Measurements from ENCODE around the gene SLC17A7.

DNA sequence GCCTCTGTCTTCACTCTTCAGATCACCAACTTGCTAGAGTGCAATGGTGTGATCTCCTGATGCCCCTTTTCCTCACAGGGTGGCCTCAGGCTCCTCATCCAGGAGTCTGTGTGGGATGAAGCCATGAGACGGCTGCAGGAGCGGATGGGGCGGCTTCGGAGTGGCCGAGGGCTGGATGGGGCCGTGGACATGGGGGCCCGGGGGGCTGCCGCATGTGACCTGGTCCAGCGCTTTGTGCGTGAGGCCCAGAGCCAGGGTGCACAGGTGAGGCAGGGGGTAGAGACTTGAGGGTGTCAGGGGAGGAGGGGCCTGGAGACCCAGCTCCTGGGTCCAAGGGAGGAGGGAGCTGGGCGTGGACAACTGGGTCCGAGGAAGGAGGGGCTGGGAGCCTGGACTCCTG is 21.2 kb upstream of the SLC17A7 start:
- TF ChIP-seq POLR2AphosphoS5 (IDR thresholded peaks at IDR 0.05; ENCODE audit: low read depth, low read length) (no peak), POLR2A (IDR thresholded peaks at IDR 0.05; ENCODE audit: low read depth, low read length) (no peak)

Data from GM12892 (cell line).